Ascending aorta (tissue), 2 donors: ENCODE results near the gene PIGK. TPM values are rescaled to one million over a fixed set of nuclear protein-coding genes. Genes with fewer than 3 reads are reported as not detected.
"Not testable (repeated sequence)": the region's sequence is repeated elsewhere in the genome, so short reads cannot be mapped to it uniquely, and the experiment has no call there.

ENCODE experiments used
- DNase-seq, 2 donors: peaks; one replicate each; pipeline ENCODE4 v3.0.0-alpha.2; 2019; ENCODE audit warnings: low spot score in 2 of 2
- H3K27ac ChIP-seq, 2 donors: fragments of 200-600 bp; sonication (generic); one replicate each; pipeline ENCODE4 v1.5.1; 2016 to 2017; ENCODE audit warnings: mild to moderate bottlenecking in 1 of 2
- H3K27me3 ChIP-seq: fragments of 200-600 bp; sonication (generic); one replicate; pipeline ENCODE4 v1.5.1; 2017
- H3K36me3 ChIP-seq, 2 donors: fragments of 200-600 bp; sonication (generic); one replicate each; pipeline ENCODE4 v1.5.1; 2016
- H3K4me1 ChIP-seq, 2 donors: fragments of 200-600 bp; sonication (generic); one replicate each; pipeline ENCODE4 v1.5.1; 2016 to 2017; ENCODE audit warnings: mild to moderate bottlenecking in 1 of 2
- H3K4me3 ChIP-seq, 2 donors: fragments of 200-600 bp; sonication (generic); one replicate each; pipeline ENCODE4 v1.5.1; 2016 to 2017; ENCODE audit warnings: mild to moderate bottlenecking in 1 of 2
- H3K9me3 ChIP-seq, 2 donors: fragments of 200-600 bp; sonication (generic); one replicate each; pipeline ENCODE4 v1.5.1; 2016
- intact Hi-C: fragments of 100-400 bp; cut with DNase I; formaldehyde crosslinking; loops from one replicate; pipeline ENCODE4 v1.15.1; 2023
- total RNA-seq: library from RNA; depleted of rRNA; stranded (reverse); fragments of >200 nt; gene quantifications from one replicate; pipeline ENCODE4 v1.1.0, GENCODE V29; 2016
- TF ChIP-seq, protein P1 (sequence below), 3 experiments: fragments of 200-600 bp in 2 of 3; fragments of 450-650 bp in 1 of 3; sonication (generic) in 2 of 3; IDR thresholded peaks; one replicate each; pipeline ENCODE4 v1.5.1; 2016 to 2019; ENCODE audit warnings: antibody characterized with exemption in 3 of 3, mild to moderate bottlenecking in 1 of 3, moderate library complexity in 1 of 3

PIGK gene
- total RNA-seq, 1 donor from 2014 or later, result 3.4 TPM

- Histone ChIP-seq H3K27ac (no peak overlapping the region), H3K4me1 (no peaks in the 10 kb centered on the region), H3K9me3 (no peaks in the 10 kb centered on the region), H3K27me3 (no peaks in the 10 kb centered on the region), H3K4me3 (no peak overlapping the region), H3K36me3 (no peaks in the 10 kb centered on the region)
- no peak for DNase-seq
- intact Hi-C loops, result no loop called here
- TF ChIP-seq, protein P1, sequence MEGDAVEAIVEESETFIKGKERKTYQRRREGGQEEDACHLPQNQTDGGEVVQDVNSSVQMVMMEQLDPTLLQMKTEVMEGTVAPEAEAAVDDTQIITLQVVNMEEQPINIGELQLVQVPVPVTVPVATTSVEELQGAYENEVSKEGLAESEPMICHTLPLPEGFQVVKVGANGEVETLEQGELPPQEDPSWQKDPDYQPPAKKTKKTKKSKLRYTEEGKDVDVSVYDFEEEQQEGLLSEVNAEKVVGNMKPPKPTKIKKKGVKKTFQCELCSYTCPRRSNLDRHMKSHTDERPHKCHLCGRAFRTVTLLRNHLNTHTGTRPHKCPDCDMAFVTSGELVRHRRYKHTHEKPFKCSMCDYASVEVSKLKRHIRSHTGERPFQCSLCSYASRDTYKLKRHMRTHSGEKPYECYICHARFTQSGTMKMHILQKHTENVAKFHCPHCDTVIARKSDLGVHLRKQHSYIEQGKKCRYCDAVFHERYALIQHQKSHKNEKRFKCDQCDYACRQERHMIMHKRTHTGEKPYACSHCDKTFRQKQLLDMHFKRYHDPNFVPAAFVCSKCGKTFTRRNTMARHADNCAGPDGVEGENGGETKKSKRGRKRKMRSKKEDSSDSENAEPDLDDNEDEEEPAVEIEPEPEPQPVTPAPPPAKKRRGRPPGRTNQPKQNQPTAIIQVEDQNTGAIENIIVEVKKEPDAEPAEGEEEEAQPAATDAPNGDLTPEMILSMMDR (IDR thresholded peaks at IDR 0.05), result no peak
Observed at GRCh38 chr1:77175230-77175844, 43.9 kb downstream of the PIGK start.

GRCh38 chr1:77170687-77171086, 48.5 kb downstream of the PIGK start:
- H3K36me3 ChIP-seq, result no peaks in the 10 kb centered on the region
- H3K4me3 ChIP-seq, result no peak overlapping the region
- intact Hi-C loops, result no loop called here

GRCh38 chr1:77168358-77168757, 50.9 kb downstream of the PIGK start:
- TF ChIP-seq, protein P1 (IDR thresholded peaks at IDR 0.05), result no peak
- no peak for DNase-seq
- Histone ChIP-seq H3K36me3 (peaks cover 0 to 6% of the 10 kb centered on the region in 2 donors), H3K27me3 (no peaks in the 10 kb centered on the region), H3K4me3 (no peak overlapping the region), H3K27ac (no peak overlapping the region), H3K9me3 (no peaks in the 10 kb centered on the region), H3K4me1 (no peaks in the 10 kb centered on the region)
- intact Hi-C loops, result no loop called here

More at GRCh38 chr1:77170687-77171086, 48.5 kb downstream of the PIGK start:
- Histone ChIP-seq H3K9me3 (no peaks in the 10 kb centered on the region), H3K4me1 (no peaks in the 10 kb centered on the region), H3K27me3 (no peaks in the 10 kb centered on the region), H3K27ac (no peak overlapping the region)
- no peak for DNase-seq
- TF ChIP-seq, protein P1 (IDR thresholded peaks at IDR 0.05), result no peak

DNA sequence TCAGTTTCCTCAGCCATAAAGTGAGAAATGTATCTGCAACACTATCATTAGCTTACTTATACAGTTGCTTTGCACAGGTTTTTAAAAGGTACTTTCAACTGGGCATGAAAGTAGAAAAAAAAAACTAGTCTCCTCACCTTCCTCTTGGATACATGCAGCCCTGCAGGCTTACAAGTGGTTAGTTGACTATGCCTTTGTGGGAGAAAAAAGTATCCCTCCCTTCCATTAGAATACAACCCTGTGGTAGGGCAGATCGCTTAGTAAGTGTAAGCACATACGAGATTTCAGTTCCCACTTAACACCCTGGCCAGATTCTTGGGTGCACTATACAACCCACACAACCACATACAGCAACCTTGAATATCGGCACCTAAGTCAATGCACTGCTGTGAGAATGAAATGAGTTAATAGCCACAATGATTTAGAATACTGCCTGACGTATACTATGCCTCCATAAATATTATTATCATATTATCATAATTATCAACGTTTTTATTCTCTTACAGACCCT, 54.7 kb downstream of the PIGK start:
- TF ChIP-seq, protein P1 (IDR thresholded peaks at IDR 0.05), result no peak
- Histone ChIP-seq H3K4me1 (no peaks in the 10 kb centered on the region), H3K27ac (no peak overlapping the region), H3K36me3 (peaks cover 4 to 19% of the 10 kb centered on the region in 2 donors), H3K9me3 (no peaks in the 10 kb centered on the region), H3K27me3 (no peaks in the 10 kb centered on the region), H3K4me3 (no peak overlapping the region)
- no peak for DNase-seq
- intact Hi-C loops, result no loop called here

DNA sequence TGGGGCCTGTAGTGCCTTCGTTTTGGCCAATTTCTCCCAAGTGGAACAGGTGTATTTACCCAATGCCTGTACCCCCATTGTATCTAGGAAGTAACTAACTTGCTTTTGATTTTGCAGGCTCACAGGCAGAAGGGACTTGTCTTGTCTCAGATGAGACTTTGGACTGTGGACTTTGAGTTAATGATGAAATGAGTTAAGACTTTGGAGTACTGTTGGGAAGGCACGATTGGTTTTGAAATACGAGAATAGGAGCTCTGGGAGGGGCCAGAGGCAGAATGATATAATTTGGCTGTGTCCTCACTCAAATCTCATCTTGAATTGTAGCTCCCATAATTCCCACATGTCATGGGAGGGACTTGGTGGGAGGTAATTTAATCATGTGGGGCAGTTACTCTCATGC, 59.5 kb downstream of the PIGK start:
- H3K4me3 ChIP-seq, H3K4me1 ChIP-seq, intact Hi-C loops, DNase-seq, H3K9me3 ChIP-seq, H3K27me3 ChIP-seq, H3K27ac ChIP-seq: not testable (repeated sequence)
- peaks cover 7 to 26% of the 10 kb centered on the region in 2 donors for H3K36me3 ChIP-seq

DNA sequence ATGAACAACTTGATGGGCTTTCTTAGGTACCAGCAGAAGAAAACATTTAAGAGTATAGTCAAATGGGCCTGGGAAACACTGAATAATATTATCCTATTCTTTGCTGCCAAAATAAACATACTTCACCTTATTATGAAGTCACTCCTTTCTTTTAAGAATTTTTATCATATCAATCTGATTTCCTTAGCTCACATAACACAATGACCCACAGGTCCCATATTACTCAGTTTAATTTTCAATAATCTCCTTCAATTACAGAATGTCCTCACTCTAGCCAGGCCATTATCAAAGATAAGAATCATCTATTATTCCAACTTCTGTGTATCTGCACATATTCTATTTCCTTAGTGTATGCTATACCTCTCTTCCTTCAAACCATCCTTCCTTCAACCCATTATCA, 63.0 kb downstream of the PIGK start:
- Histone ChIP-seq H3K36me3 (peaks cover 7 to 17% of the 10 kb centered on the region in 2 donors), H3K4me1 (no peaks in the 10 kb centered on the region), H3K4me3 (no peak overlapping the region), H3K27ac (no peak overlapping the region), H3K9me3 (no peaks in the 10 kb centered on the region), H3K27me3 (no peaks in the 10 kb centered on the region)
- TF ChIP-seq, protein P1 (IDR thresholded peaks at IDR 0.05), result no peak
- intact Hi-C loops, result no loop called here
- DNase-seq, result no peak
